Sigmoid colon (tissue), 4 donors: ENCODE data around the gene RBM33.

Experiments used
- CTCF ChIP-seq, 4 experiments: fragments of 450-650 bp in 3 of 4; fragments of 200-600 bp in 1 of 4; IDR thresholded peaks; one replicate each; pipeline ENCODE4 v1.5.1; 2016 to 2019; ENCODE audit warnings: antibody characterized with exemption in 4 of 4, mild to moderate bottlenecking in 3 of 4, moderate library complexity in 2 of 4
- EP300 ChIP-seq, 4 donors: sonication (generic); formaldehyde crosslinking; IDR thresholded peaks; one replicate each; pipeline ENCODE4 v1.6.1; 2017; ENCODE audit warnings: antibody characterized with exemption in 4 of 4
- POLR2AphosphoS5 ChIP-seq, 4 donors: sonication (generic); formaldehyde crosslinking; IDR thresholded peaks; one replicate each; pipeline ENCODE4 v1.6.1; 2017; ENCODE audit warnings: antibody characterized with exemption in 4 of 4

- no peak for TF ChIP-seq CTCF (IDR thresholded peaks at IDR 0.05)
- TF ChIP-seq EP300 (IDR thresholded peaks at IDR 0.05), result no peak
- peak in 1 of 4 donors; percentile 14 for TF ChIP-seq POLR2AphosphoS5 (IDR thresholded peaks at IDR 0.05)
Observed at GRCh38 chr7:155774947-155775346, 130.5 kb downstream of the RBM33 start.
